Measurements from ENCODE around the gene NELL2. TPM values are rescaled to one million over a fixed set of nuclear protein-coding genes. Genes with fewer than 3 reads are reported as not detected.

NELL2 gene
- total and polyA plus RNA-seq, 8 donors, result 0.50 to 133 (median 3.1) TPM

DNA sequence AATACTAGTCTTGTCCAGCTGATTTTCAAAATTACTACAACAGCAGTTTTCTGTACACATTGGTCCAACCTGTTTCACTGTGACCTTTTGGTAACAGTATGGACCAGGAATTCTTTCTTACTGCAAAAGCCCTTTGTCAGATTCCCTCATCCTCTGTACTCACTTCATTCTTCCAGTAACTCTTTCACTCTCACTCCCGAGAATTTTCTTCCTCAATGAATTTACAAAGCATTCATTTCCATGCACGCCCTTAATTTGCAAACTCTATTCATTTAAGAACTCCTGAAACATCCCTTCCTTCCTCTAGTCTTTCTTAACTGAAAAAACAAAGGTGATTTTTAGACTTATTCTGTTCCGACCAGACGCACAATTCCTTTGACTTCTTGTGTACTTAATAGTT lies 238.2 kb downstream of the NELL2 start:
- Histone ChIP-seq H3K4me3 (no peak overlapping the region), H3K27ac (no peak overlapping the region), H3K36me3 (no peaks in the 10 kb centered on the region), H3K9me3 (no peaks in the 10 kb centered on the region), H3K4me1 (no peaks in the 10 kb centered on the region), H3K27me3 (no peaks in the 10 kb centered on the region)
- TF ChIP-seq POLR2AphosphoS5 (IDR thresholded peaks at IDR 0.05) (no peak), EP300 (IDR thresholded peaks at IDR 0.05) (no peak), POLR2A (IDR thresholded peaks at IDR 0.05) (no peak)
- TF ChIP-seq, protein P1, sequence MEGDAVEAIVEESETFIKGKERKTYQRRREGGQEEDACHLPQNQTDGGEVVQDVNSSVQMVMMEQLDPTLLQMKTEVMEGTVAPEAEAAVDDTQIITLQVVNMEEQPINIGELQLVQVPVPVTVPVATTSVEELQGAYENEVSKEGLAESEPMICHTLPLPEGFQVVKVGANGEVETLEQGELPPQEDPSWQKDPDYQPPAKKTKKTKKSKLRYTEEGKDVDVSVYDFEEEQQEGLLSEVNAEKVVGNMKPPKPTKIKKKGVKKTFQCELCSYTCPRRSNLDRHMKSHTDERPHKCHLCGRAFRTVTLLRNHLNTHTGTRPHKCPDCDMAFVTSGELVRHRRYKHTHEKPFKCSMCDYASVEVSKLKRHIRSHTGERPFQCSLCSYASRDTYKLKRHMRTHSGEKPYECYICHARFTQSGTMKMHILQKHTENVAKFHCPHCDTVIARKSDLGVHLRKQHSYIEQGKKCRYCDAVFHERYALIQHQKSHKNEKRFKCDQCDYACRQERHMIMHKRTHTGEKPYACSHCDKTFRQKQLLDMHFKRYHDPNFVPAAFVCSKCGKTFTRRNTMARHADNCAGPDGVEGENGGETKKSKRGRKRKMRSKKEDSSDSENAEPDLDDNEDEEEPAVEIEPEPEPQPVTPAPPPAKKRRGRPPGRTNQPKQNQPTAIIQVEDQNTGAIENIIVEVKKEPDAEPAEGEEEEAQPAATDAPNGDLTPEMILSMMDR (IDR thresholded peaks at IDR 0.05), result no peak
- WGBS, 5 donors, result 65 to 79% (median 71%) methylated on average over 4 of the region's 4 CpGs
- intact Hi-C loops (cut with DNase I; ENCODE audit: low total_unique reads), result no loop called here
- no peak for DNase-seq

DNA sequence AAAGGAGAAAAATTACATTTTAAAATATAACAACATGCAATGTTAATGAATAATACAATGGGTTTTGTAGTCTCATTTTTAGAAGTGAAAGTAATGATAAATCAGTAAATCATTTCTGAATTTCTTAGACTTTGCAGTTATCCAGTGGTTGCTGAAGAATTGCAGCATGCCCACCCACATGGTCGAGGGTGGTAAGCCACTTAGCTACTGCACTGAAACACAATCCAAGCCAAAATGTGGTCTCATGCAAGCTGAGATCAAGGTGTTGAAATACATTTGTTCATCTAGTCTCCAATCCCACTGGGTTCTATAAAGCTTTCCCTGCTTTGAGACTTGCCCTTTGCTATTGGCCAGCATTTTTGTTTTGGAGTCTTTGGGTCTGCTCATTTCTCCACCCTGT lies 247.9 kb downstream of the NELL2 start:
- intact Hi-C loops (cut with DNase I; ENCODE audit: low total_unique reads), result no loop called here
- 47 to 66% (median 58%) methylated on average over 1 of the region's 1 CpG for WGBS, 5 donors

DNA sequence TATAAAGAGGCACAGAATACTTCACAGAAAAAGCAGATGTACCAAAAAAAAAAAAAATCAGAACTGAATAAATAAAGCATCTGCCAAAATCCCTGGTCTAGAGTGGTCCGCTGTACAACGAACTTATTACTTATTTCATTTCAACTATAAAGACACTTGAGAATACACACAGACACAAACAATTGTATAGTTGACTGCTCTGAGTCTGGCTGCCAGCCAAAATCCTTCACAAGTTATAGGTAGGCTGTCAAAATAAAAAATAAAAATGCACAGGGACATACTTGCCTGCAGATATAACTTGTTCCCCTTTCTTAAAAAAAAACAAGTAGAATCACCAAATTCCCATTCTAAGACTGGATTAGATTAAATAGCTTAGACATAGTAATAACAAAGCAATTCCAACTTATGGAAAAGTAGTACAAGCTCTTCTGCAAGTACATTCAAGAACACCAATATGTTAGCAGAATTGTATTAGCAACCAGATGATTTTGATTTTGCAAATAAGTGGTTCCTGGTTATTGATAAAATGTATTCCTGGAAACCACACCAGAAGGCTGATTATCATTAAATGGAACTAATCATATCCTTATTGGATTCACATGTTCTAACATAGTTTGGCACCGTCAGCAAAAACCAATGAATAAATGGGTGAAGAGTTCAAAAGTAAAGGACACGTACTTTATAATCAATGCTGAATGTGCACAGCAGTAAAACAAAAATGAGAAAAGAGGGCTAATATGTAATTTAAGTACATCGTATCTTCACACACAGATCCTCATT lies 248.5 kb downstream of the NELL2 start:
- no peaks in the 10 kb centered on the region for H3K9me3 ChIP-seq
- TF ChIP-seq EP300 (IDR thresholded peaks at IDR 0.05) (no peak), POLR2AphosphoS5 (IDR thresholded peaks at IDR 0.05) (no peak), POLR2A (IDR thresholded peaks at IDR 0.05) (no peak)
- TF ChIP-seq, protein P1 (IDR thresholded peaks at IDR 0.05), result no peak
- intact Hi-C loops (cut with DNase I; ENCODE audit: low total_unique reads), result no loop called here
- 71 to 82% (median 81%) methylated on average over 5 of the region's 5 CpGs for WGBS, 5 donors
- no peak for DNase-seq
- H3K4me1 ChIP-seq, result no peaks in the 10 kb centered on the region
- no peak overlapping the region for H3K4me3 ChIP-seq
- no peak overlapping the region for H3K27ac ChIP-seq
- no peaks in the 10 kb centered on the region for H3K36me3 ChIP-seq
- no peaks in the 10 kb centered on the region for H3K27me3 ChIP-seq

More for the DNA sequence above, 247.9 kb downstream of the NELL2 start:
- no peaks in the 10 kb centered on the region for H3K9me3 ChIP-seq
- DNase-seq, result no peak
- H3K4me1 ChIP-seq, result no peaks in the 10 kb centered on the region
- H3K36me3 ChIP-seq, result no peaks in the 10 kb centered on the region
- H3K27ac ChIP-seq, result no peak overlapping the region
- no peaks in the 10 kb centered on the region for H3K27me3 ChIP-seq
- H3K4me3 ChIP-seq, result no peak overlapping the region
- TF ChIP-seq EP300 (IDR thresholded peaks at IDR 0.05) (no peak), POLR2AphosphoS5 (IDR thresholded peaks at IDR 0.05) (no peak), POLR2A (IDR thresholded peaks at IDR 0.05) (no peak)
- TF ChIP-seq, protein P1 (IDR thresholded peaks at IDR 0.05), result no peak

DNA sequence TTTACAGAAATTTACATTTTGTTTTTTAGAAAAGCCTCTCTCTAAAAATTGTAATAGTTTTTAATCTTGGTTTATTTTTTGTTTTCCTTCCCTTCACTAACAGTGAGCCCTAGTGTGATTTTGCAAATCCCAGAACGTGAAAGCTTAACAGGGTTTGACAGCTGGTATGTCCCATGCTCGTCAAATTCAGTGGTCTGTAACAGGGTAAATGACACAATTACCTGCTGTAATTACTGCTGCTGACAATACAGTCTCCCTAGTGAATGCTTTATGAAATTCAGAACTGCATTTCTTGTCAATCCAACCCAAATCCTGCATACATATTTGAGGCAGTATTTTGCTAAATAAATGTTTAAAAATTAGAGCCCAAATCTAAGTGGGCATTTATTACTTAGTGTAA lies 249.2 kb downstream of the NELL2 start:
- WGBS, 5 donors, result 39 to 62% (median 48%) methylated on average over 2 of the region's 2 CpGs

More for the DNA sequence above, 249.2 kb downstream of the NELL2 start:
- Histone ChIP-seq H3K4me1 (no peaks in the 10 kb centered on the region), H3K36me3 (no peaks in the 10 kb centered on the region), H3K27me3 (no peaks in the 10 kb centered on the region), H3K27ac (no peak overlapping the region), H3K4me3 (no peak overlapping the region), H3K9me3 (no peaks in the 10 kb centered on the region)
- DNase-seq, result no peak
- TF ChIP-seq EP300 (IDR thresholded peaks at IDR 0.05), result no peak
- no peak for TF ChIP-seq POLR2AphosphoS5 (IDR thresholded peaks at IDR 0.05)
- no peak for TF ChIP-seq POLR2A (IDR thresholded peaks at IDR 0.05)
- TF ChIP-seq, protein P1 (IDR thresholded peaks at IDR 0.05), result no peak
- intact Hi-C loops (cut with DNase I; ENCODE audit: low total_unique reads), result no loop called here

Measured in stomach (tissue), 9 donors.